ENCODE measurements around the gene MATCAP1. TPM values are rescaled to one million over a fixed set of nuclear protein-coding genes. Genes with fewer than 3 reads are reported as not detected.

MATCAP1 gene
- total and polyA plus RNA-seq, 2 of the 13 experiments (the other 11 are each of a cell fraction or from before 2014, with no cell fraction given), result 11.2 to 24.5 TPM

DNA sequence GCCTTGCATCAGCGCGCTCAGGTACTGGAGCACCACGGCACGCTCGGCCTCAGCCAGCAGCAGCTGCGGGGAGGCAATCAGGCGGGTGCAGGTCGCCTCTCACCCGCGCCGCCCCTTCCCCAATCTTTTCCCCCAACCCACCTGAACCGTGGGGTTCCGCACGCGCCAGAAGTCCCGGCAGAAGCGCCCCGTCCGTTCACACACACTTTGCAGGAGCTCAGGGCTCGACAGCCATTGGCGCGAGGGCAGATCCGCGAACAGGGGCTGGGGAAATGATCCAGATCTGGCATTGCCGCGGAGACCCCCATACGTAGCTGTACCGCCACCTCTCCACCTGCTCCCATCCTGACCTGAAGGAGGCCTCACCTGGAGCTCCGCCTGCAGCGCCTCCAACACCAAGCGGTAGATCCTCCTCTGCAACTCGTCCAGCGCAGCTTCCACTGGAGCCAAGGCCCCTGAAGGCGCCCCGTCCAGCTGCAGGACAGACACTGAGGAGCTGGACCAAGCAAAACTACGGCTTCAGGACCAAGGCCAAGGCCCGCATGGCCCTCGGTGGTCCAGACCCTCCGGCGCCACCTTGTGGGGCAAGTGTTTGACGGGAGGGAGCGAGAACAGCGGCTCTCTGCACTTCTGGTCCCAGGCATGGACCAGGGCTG, 1.4 kb upstream of the MATCAP1 start (continued):
- TF ChIP-seq ZNF800 (CRISPR knock-in tag; IDR thresholded peaks at IDR 0.05) (0 out of 2 replicates have a peak, but pooled peaks have one; percentile 73), ZNF20 (CRISPR knock-in tag; IDR thresholded peaks at IDR 0.05) (no peak), PPARG (CRISPR knock-in tag; conservative IDR thresholded peaks at IDR 0.05) (peak; percentile 88), ZBTB7A (CRISPR knock-in tag; IDR thresholded peaks at IDR 0.05) (peak; percentile 91), ZBTB38 (CRISPR knock-in tag; IDR thresholded peaks at IDR 0.05) (peak; percentile 66; the same call in 1 of the 2 replicates), TBX2 (CRISPR knock-in tag; IDR thresholded peaks at IDR 0.05; ENCODE audit: borderline replicate concordance) (peak; percentile 80), ETV5 (CRISPR knock-in tag; IDR thresholded peaks at IDR 0.05; ENCODE audit: borderline replicate concordance) (peak; percentile 75), ZNF589 (CRISPR knock-in tag; conservative IDR thresholded peaks at IDR 0.05) (peak; percentile 95), ZBTB33 (CRISPR knock-in tag; IDR thresholded peaks at IDR 0.05) (peak; percentile 89), JDP2 (CRISPR knock-in tag; IDR thresholded peaks at IDR 0.05; ENCODE audit: borderline replicate concordance) (no peak), ESRRA (CRISPR knock-in tag; IDR thresholded peaks at IDR 0.05; ENCODE audit: low read depth) (peak; percentile 81; the same call in 1 of the 2 replicates), ZNF83 (CRISPR knock-in tag; IDR thresholded peaks at IDR 0.05; ENCODE audit: borderline replicate concordance) (peak; percentile 86), KDM4B (CRISPR knock-in tag; IDR thresholded peaks at IDR 0.05) (peak; percentile 97), CSRNP2 (CRISPR knock-in tag; conservative IDR thresholded peaks at IDR 0.05; ENCODE audit: low read depth) (no peak), MIER2 (CRISPR knock-in tag; IDR thresholded peaks at IDR 0.05) (peak; percentile 100), SALL2 (CRISPR knock-in tag; IDR thresholded peaks at IDR 0.05) (peak; percentile 92), SSRP1 (CRISPR knock-in tag; IDR thresholded peaks at IDR 0.05) (no peak), RARA (CRISPR knock-in tag; IDR thresholded peaks at IDR 0.05) (peak; percentile 82), HNF4A (CRISPR knock-in tag; IDR thresholded peaks at IDR 0.05) (peak; percentile 58), ZNF343 (CRISPR knock-in tag; IDR thresholded peaks at IDR 0.05) (peak; percentile 24; the same call in 1 of the 2 replicates), CEBPG (CRISPR knock-in tag; IDR thresholded peaks at IDR 0.05) (peak; percentile 34; the same call in 1 of the 2 replicates), HNRNPLL (IDR thresholded peaks at IDR 0.05; ENCODE audit: low read depth, low read length, poor library complexity, severe bottlenecking) (peak; percentile 56)
- TF ChIP-seq, protein P1, sequence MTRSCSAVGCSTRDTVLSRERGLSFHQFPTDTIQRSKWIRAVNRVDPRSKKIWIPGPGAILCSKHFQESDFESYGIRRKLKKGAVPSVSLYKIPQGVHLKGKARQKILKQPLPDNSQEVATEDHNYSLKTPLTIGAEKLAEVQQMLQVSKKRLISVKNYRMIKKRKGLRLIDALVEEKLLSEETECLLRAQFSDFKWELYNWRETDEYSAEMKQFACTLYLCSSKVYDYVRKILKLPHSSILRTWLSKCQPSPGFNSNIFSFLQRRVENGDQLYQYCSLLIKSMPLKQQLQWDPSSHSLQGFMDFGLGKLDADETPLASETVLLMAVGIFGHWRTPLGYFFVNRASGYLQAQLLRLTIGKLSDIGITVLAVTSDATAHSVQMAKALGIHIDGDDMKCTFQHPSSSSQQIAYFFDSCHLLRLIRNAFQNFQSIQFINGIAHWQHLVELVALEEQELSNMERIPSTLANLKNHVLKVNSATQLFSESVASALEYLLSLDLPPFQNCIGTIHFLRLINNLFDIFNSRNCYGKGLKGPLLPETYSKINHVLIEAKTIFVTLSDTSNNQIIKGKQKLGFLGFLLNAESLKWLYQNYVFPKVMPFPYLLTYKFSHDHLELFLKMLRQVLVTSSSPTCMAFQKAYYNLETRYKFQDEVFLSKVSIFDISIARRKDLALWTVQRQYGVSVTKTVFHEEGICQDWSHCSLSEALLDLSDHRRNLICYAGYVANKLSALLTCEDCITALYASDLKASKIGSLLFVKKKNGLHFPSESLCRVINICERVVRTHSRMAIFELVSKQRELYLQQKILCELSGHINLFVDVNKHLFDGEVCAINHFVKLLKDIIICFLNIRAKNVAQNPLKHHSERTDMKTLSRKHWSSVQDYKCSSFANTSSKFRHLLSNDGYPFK (CRISPR knock-in tag; IDR thresholded peaks at IDR 0.05; ENCODE audit: borderline replicate concordance), result peak; percentile 80

Data from HepG2 (cell line).